Endodermal cell (in vitro differentiated cells): ENCODE data around the gene MAN1B1. TPM values are rescaled to one million over a fixed set of nuclear protein-coding genes. Genes with fewer than 3 reads are reported as not detected.

Experiments used
- DNase-seq: peaks from one replicate; pipeline ENCODE4 v3.0.0-alpha.2; 2017
- H3K27ac ChIP-seq: 2 replicates; pipeline ENCODE4 v1.5.1; 2013; ENCODE audit warnings: mild to moderate bottlenecking, low read depth, low read length, moderate library complexity
- H3K27me3 ChIP-seq: 2 replicates; pipeline ENCODE4 v1.6.1; 2013; ENCODE audit warnings: mild to moderate bottlenecking, low read length, moderate library complexity; ENCODE audit not compliant: insufficient read depth, control insufficient read depth, poor library complexity, severe bottlenecking
- H3K36me3 ChIP-seq: 2 replicates; pipeline ENCODE4 v1.7.0; 2013; ENCODE audit warnings: mild to moderate bottlenecking, low read length, moderate library complexity; ENCODE audit not compliant: control insufficient read depth, insufficient read depth
- H3K4me1 ChIP-seq: one replicate; pipeline ENCODE4 v1.7.0; 2013; ENCODE audit warnings: low read length; ENCODE audit not compliant: control insufficient read depth, insufficient read depth
- H3K4me3 ChIP-seq: 2 replicates; pipeline ENCODE4 v1.5.1; 2013; ENCODE audit warnings: mild to moderate bottlenecking, low read length, moderate library complexity
- H3K9ac ChIP-seq: 2 replicates; pipeline ENCODE4 v1.6.1; 2013; ENCODE audit warnings: mild to moderate bottlenecking, low read length, moderate library complexity; ENCODE audit not compliant: poor library complexity, severe bottlenecking; ENCODE audit errors: extremely low read depth
- H3K9me3 ChIP-seq: 2 replicates; pipeline ENCODE4 v1.6.1; 2013; ENCODE audit warnings: mild to moderate bottlenecking, low read length, moderate library complexity; ENCODE audit not compliant: control insufficient read depth
- H3K27ac Mint-ChIP-seq: 2 replicates; pipeline ENCODE4 v1.8.0; 2020; ENCODE audit warnings: mixed read lengths
- H3K27me3 Mint-ChIP-seq: 2 replicates; pipeline ENCODE4 v1.8.0; 2021; ENCODE audit warnings: mild to moderate bottlenecking, mixed read lengths; ENCODE audit not compliant: insufficient read depth
- H3K36me3 Mint-ChIP-seq: 2 replicates; pipeline ENCODE4 v1.8.0; 2020; ENCODE audit warnings: low read depth, mixed read lengths
- H3K4me1 Mint-ChIP-seq: 2 replicates; pipeline ENCODE4 v1.8.0; 2020; ENCODE audit warnings: mixed read lengths
- H3K4me3 Mint-ChIP-seq: 2 replicates; pipeline ENCODE4 v1.8.0; 2020; ENCODE audit warnings: mild to moderate bottlenecking, moderate library complexity, mixed read lengths
- H3K9me3 Mint-ChIP-seq: 2 replicates; pipeline ENCODE4 v1.8.0; 2020; ENCODE audit warnings: mild to moderate bottlenecking, mixed read lengths
- WGBS, 2 experiments: methylation state at CpG; one replicate each; pipeline versions ENCODE4 v1.1.5 to v1.1.7; 2013; ENCODE audit warnings: missing lambda C conversion rate in 2 of 2, mixed read lengths in 1 of 2; ENCODE audit not compliant: insufficient coverage in 1 of 2, insufficient read length in 1 of 2; 5-methylcytosine and 5-hydroxymethylcytosine counted together
- total RNA-seq, 2 donors: library from RNA; stranded (reverse); fragmentation: NEBNext Ultra II Directional in 1 of 2; extraction: Animal tissue kit (Norgen Biotek cat#: 25700) in 1 of 2; gene quantifications; 2 replicates in 1 of 2; 3 replicates in 1 of 2; pipeline ENCODE4 v1.2.1, GENCODE V29; 2021
- TF ChIP-seq, protein P1 (sequence below): fragments of 200-600 bp; sonication (generic); conservative IDR thresholded peaks from 2 replicates; pipeline ENCODE4 v1.5.0; 2021; ENCODE audit warnings: antibody characterized with exemption, mild to moderate bottlenecking

MAN1B1 gene
- total RNA-seq, 2 donors from 2014 or later, result 62.1 to 63.5 TPM

DNA sequence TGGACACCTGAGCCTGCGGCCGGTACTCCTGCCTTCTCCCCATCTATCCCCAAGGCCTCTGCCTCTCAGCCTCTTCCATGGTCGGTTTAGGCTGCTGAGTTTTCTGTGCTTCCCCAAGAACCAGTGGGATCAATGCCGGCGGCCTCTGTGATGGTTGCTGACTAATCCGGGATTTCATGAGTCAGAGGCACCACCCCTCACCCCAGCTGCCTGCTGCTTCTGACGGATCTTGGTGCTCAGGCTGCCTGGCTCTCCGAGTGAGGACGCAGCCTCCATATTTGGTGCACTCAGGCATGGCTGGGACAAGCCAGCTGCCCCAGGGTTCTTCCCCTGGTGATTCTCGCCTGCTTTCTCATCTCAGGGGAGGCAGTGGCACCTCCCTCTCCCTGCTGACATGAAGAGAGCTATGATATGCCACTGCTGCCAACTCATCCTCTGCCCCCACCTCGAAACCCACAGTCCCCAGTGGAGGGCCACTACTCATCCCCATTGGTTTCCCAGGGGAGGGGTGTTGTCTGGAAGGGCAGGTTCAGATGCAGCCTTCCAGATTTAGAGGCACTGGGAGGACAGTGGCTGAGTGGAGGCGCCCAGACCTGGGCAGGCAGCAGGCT is 3.3 kb upstream of the MAN1B1 start:
- no peak overlapping the region for H3K9ac ChIP-seq
- peak; percentile 80 for DNase-seq
- TF ChIP-seq, protein P1, sequence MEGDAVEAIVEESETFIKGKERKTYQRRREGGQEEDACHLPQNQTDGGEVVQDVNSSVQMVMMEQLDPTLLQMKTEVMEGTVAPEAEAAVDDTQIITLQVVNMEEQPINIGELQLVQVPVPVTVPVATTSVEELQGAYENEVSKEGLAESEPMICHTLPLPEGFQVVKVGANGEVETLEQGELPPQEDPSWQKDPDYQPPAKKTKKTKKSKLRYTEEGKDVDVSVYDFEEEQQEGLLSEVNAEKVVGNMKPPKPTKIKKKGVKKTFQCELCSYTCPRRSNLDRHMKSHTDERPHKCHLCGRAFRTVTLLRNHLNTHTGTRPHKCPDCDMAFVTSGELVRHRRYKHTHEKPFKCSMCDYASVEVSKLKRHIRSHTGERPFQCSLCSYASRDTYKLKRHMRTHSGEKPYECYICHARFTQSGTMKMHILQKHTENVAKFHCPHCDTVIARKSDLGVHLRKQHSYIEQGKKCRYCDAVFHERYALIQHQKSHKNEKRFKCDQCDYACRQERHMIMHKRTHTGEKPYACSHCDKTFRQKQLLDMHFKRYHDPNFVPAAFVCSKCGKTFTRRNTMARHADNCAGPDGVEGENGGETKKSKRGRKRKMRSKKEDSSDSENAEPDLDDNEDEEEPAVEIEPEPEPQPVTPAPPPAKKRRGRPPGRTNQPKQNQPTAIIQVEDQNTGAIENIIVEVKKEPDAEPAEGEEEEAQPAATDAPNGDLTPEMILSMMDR, result no peak
- H3K27ac Mint-ChIP-seq, result no peak overlapping the region
- peaks cover 16% of the 10 kb centered on the region for H3K27me3 Mint-ChIP-seq
- H3K36me3 Mint-ChIP-seq, result peaks cover 2% of the 10 kb centered on the region
- no peak overlapping the region for H3K4me3 Mint-ChIP-seq
- no peak overlapping the region for H3K4me3 ChIP-seq
- H3K36me3 ChIP-seq, result peaks cover under 1% of the 10 kb centered on the region
- H3K27me3 ChIP-seq, result peaks cover 17% of the 10 kb centered on the region
- H3K27ac ChIP-seq, result no peak overlapping the region
- no peaks in the 10 kb centered on the region for H3K9me3 Mint-ChIP-seq
- H3K4me1 Mint-ChIP-seq, result peaks cover 10% of the 10 kb centered on the region
- no peaks in the 10 kb centered on the region for H3K9me3 ChIP-seq
- 61 to 70% methylated on average over 11 to 12 of the region's 12 CpGs for WGBS, 2 experiments
- H3K4me1 ChIP-seq, result no peaks in the 10 kb centered on the region

DNA sequence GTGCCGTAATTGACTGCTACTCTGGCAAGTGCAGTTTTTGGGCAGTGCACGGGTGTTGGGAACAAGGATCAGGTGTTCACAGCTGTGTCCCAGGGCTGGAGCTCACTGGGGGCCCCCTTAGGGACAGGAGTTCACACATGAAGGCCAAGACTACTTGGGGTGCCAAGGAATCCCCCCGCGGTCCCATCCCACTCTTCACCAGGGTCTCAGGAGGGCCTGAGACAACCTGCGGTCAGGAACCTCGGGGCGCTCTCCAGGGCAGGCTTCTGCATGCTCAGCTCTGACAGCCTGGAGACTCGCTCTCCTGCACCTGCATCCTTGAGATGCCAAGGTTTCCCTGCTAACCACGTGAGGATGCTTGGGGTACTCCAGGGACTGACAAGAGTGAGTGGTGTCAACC is 2.3 kb upstream of the MAN1B1 start:
- WGBS, 2 experiments, result 81 to 84% methylated on average over 9 of the region's 9 CpGs
- H3K9ac ChIP-seq, result no peak overlapping the region

DNA sequence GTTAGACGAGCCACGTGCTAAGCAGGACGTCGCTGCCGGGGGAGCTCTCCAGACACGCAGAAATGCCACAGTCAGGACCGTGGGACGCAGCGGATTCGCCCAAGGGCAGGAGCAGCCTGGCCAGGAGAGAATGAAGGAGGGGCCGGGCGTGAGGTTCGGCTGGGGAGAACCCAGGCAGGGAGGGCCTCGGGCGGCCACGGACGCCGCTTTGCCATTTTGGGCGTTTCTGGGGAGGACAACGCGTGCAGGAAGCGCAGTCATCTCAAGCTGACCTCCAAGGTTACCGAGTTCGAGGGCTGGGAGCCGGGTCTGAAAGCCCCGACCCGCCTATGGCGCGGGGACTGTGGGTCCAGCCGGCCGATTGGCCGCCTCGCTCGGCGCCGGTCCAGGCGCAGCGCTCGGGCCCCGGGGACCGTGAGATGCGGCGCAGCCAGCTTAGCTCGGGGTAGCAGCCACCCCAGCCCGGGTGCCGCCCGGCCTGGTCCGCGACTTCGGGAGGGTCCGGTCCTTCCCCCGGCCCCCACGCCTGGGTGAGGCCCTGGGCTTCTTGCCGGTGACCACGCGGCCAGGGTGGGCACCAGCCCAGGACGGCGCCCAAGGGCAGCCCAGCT is 760 bp upstream of the MAN1B1 start:
- Histone ChIP-seq H3K9me3 (no peaks in the 10 kb centered on the region), H3K4me1 (no peaks in the 10 kb centered on the region), H3K9ac (no peak overlapping the region), H3K4me3 (peak overlapping the region; percentile 95), H3K27ac (peak overlapping the region; percentile 38), H3K36me3 (peaks cover 14% of the 10 kb centered on the region), H3K27me3 (no peaks in the 10 kb centered on the region)
- Mint-ChIP-seq H3K9me3 (no peaks in the 10 kb centered on the region), H3K36me3 (peaks cover 15% of the 10 kb centered on the region), H3K4me1 (peaks cover 10% of the 10 kb centered on the region), H3K27ac (peak overlapping the region; percentile 46), H3K27me3 (peaks cover 6% of the 10 kb centered on the region), H3K4me3 (peak overlapping the region; percentile 75)
- 8 to 11% methylated on average over 51 to 58 of the region's 58 CpGs for WGBS, 2 experiments
- TF ChIP-seq, protein P1, result no peak
- peak; percentile 74 for DNase-seq

More for the DNA sequence above, 2.3 kb upstream of the MAN1B1 start:
- Histone ChIP-seq H3K4me1 (no peaks in the 10 kb centered on the region), H3K36me3 (peaks cover 11% of the 10 kb centered on the region), H3K27me3 (peaks cover 7% of the 10 kb centered on the region), H3K4me3 (no peak overlapping the region), H3K27ac (no peak overlapping the region), H3K9me3 (no peaks in the 10 kb centered on the region)
- Mint-ChIP-seq H3K9me3 (no peaks in the 10 kb centered on the region), H3K36me3 (peaks cover 11% of the 10 kb centered on the region), H3K4me3 (no peak overlapping the region), H3K27ac (no peak overlapping the region), H3K4me1 (peaks cover 10% of the 10 kb centered on the region), H3K27me3 (peaks cover 10% of the 10 kb centered on the region)
- no peak for DNase-seq
- TF ChIP-seq, protein P1, result no peak
